ENCODE results near the gene MAP1A. TPM values are rescaled to one million over a fixed set of nuclear protein-coding genes. Genes with fewer than 3 reads are reported as not detected.

Gene MAP1A
- total RNA-seq, 1 experiment from 2014 or later, result 2.5 TPM

DNA sequence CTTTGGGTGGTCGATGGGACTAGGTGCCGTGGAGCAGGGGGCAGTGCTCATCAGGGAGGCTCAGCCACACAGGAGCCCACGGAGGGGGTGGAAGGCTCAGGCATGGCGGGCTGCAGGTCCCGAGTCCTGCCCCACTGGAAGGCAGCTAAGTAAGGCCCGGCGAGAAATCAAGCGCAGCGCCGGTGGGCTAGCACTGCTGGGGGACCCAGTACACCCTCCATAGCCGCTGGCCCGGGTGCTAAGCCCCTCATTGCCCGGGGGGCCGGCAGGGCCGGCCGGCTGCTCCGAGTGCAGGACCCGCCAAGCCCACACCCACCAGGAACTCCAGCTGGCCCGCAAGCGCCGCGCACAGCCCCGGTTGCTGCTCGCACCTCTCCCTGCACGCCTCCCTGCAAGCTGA, 43.5 kb upstream of the MAP1A start:
- H3K27ac ChIP-seq (ENCODE audit: insufficient read length, low read depth, low read length), result no peak overlapping the region
- H3K23ac ChIP-seq (ENCODE audit: insufficient read length, low read depth, low read length), result no peak overlapping the region
- no peak overlapping the region for H4K5ac ChIP-seq (ENCODE audit: insufficient read length, low read depth, low read length)
- H3K27me3 ChIP-seq (ENCODE audit: insufficient read depth, low read length), result no peaks in the 10 kb centered on the region
- Mint-ChIP-seq H3K36me3 (ENCODE audit: insufficient read depth in 1 of 3, low read depth in 3 of 3) (peaks cover 75 to 95% (median 91%) of the 10 kb centered on the region in 3 experiments), H3K27ac (peak overlapping the region in 1 of 3 experiments; percentile 77; a peak in 2 of 7 replicates), H3K4me3 (no peak overlapping the region), H3K9me3 (no peaks in the 10 kb centered on the region), H3K27me3 (ENCODE audit: low read depth) (no peaks in the 10 kb centered on the region), H3K4me1 (peaks cover 11 to 12% of the 10 kb centered on the region in 2 experiments)
- no peaks in the 10 kb centered on the region for H3K79me2 ChIP-seq (ENCODE audit: insufficient read depth, low read length)
- no peak overlapping the region for H3K18ac ChIP-seq (ENCODE audit: insufficient read length, low read depth, low read length)
- no peak overlapping the region for H3T11ph ChIP-seq (ENCODE audit: low read length)
- H3K4me2 ChIP-seq (ENCODE audit: insufficient read depth, insufficient read length, low read length), result no peak overlapping the region
- H3K9ac ChIP-seq (ENCODE audit: extremely low read depth, insufficient read length, low read length), result no peak overlapping the region
- no peaks in the 10 kb centered on the region for H4K20me1 ChIP-seq (ENCODE audit: control insufficient read depth, insufficient read depth, insufficient read length)
- H4K91ac ChIP-seq (ENCODE audit: insufficient read length, low read depth, low read length), result no peak overlapping the region
- TF ChIP-seq, protein P1, sequence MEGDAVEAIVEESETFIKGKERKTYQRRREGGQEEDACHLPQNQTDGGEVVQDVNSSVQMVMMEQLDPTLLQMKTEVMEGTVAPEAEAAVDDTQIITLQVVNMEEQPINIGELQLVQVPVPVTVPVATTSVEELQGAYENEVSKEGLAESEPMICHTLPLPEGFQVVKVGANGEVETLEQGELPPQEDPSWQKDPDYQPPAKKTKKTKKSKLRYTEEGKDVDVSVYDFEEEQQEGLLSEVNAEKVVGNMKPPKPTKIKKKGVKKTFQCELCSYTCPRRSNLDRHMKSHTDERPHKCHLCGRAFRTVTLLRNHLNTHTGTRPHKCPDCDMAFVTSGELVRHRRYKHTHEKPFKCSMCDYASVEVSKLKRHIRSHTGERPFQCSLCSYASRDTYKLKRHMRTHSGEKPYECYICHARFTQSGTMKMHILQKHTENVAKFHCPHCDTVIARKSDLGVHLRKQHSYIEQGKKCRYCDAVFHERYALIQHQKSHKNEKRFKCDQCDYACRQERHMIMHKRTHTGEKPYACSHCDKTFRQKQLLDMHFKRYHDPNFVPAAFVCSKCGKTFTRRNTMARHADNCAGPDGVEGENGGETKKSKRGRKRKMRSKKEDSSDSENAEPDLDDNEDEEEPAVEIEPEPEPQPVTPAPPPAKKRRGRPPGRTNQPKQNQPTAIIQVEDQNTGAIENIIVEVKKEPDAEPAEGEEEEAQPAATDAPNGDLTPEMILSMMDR (conservative IDR thresholded peaks at IDR 0.05), result no peak
- H3K56ac ChIP-seq (ENCODE audit: insufficient read length, low read depth, low read length), result no peak overlapping the region
- H2BK120ac ChIP-seq (ENCODE audit: low read depth, low read length, poor library complexity, severe bottlenecking), result no peak overlapping the region
- no peaks in the 10 kb centered on the region for H3K79me1 ChIP-seq (ENCODE audit: insufficient read depth, low read depth, low read length, poor library complexity, severe bottlenecking)
- H2AK5ac ChIP-seq (ENCODE audit: insufficient read length, low read length), result no peak overlapping the region
- no peaks in the 10 kb centered on the region for H3K9me3 ChIP-seq (ENCODE audit: control insufficient read depth, low read depth, low read length)
- H3K4ac ChIP-seq (ENCODE audit: low read depth, low read length), result no peak overlapping the region
- no peak overlapping the region for H4K8ac ChIP-seq (replicated peaks; ENCODE audit: insufficient read length, low read depth, low read length)
- no peak overlapping the region for H2BK15ac ChIP-seq (ENCODE audit: low read depth, low read length)
- no peak for DNase-seq
- H2BK12ac ChIP-seq (ENCODE audit: insufficient read length, low read depth, low read length), result no peak overlapping the region
- no peaks in the 10 kb centered on the region for H3K23me2 ChIP-seq (ENCODE audit: insufficient read length, low read depth, low read length, poor library complexity, severe bottlenecking)
- H3K4me1 ChIP-seq (ENCODE audit: insufficient read depth, low read length), result peaks cover 4% of the 10 kb centered on the region
- no peak overlapping the region for H3K14ac ChIP-seq (ENCODE audit: insufficient read depth, low read length)
- no peak overlapping the region for H2BK5ac ChIP-seq (ENCODE audit: insufficient read length, low read length)
- WGBS (ENCODE audit: extremely low coverage, insufficient read length, low lambda C conversion rate), result no CpG with 5 or more reads among the region's 25 CpGs
- H2AFZ ChIP-seq (ENCODE audit: low read length), result no peak overlapping the region
- H2BK20ac ChIP-seq (ENCODE audit: low read depth, low read length, poor library complexity, severe bottlenecking), result no peak overlapping the region
